Smooth muscle cell of the brain vasculature (primary cell): ENCODE measurements around the gene SAMD11.
"Not testable (repeated sequence)": the region's sequence is repeated elsewhere in the genome, so short reads cannot be mapped to it uniquely, and the experiment has no call there.

Experiments
- DNase-seq: peaks from one replicate; pipeline ENCODE4 v3.0.0-alpha.2; 2012; ENCODE audit warnings: low read depth, low spot score

SAMD11 gene

DNA sequence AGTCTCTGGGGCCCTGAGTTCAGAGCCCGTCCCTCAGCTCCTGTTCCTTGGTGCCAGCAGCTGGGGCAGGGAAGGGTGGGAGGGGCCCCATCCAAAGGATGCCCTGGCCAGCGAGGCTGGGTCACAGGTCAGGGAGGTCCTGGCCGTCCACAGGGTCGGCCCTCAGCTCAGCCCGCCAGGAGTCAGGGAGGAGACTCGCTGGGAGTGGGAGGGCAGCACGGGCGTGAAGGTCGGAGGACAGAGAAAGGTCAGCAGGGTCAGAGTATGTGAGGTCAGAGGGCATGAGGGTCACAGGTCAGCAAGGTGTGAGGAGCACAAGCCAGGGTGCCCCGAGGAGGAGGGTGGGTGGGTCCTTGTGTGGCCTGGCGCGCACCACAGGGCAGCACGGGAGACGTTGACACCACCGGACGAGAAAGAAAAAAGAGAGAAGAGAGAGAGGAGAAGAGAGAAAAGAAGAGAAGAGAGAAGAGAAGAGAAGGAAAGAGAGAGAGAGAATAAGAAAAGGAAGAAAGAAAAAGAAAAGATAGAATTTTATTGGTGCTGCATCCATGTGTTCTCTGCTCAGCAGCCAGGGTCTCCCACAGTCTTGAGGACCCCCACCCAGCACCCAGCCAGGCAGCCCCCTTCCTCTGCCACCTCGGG is 51.1 kb downstream of the SAMD11 start:
- DNase-seq: no peak

DNA sequence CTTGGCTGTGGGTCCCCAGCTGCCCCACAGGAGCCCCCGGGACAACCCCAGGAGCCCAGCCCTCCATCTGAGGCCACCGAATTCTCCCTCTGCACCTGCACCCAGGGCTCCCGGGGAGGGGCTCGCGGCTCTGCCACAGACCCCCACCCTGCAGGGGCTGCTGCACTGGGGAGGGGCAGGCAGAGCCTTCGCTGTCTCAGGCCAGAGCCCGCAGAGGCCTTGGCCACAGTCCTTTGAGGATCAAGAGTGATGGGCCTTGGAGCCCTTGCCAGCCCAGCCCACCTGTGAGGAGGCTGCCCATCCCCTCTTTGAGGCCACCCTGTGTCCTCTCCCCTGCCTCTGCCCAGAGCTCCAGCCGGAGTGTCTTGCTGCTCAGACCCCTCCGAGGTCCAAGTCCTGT is 51.6 kb downstream of the SAMD11 start:
- DNase-seq: no peak

DNA sequence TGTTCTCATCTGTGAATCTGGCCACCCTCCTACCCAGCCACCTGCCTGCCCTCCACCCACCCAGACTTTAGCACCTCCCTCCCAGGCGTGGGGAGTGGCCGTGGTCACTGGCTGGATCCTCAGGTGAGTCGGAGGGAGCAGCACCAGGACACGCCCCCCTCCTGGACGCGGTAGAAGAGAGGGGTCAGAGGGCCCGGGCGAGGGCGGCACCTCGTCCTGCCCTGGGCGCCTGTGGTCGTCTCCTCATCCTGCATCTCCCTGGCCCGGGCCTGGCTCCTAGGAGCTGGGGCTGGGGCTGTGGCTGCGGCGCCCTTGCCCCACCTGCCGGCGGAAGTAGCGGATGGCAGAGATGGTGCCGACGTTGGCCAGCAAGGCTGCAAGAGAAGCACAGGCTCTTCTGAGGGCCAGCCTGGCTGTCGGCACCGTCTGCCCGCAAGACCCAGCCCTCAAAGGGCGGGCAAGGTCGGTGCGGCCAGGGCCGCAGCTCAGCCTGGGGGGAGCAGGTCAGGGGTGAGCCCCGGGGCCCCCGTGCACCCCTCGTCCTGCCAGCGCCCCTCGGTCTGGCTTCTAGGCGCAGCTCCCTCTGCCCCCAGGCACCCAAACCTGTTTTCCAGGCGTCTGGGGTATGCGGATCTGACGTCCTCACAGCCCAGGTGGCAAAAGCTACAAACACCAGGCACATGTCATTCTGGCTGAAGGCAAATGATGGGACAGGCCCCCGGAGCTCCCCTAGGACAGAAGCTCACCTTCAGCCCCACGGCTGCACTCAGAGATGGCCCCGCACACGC is 52.4 kb downstream of the SAMD11 start:
- no peak for DNase-seq

DNA sequence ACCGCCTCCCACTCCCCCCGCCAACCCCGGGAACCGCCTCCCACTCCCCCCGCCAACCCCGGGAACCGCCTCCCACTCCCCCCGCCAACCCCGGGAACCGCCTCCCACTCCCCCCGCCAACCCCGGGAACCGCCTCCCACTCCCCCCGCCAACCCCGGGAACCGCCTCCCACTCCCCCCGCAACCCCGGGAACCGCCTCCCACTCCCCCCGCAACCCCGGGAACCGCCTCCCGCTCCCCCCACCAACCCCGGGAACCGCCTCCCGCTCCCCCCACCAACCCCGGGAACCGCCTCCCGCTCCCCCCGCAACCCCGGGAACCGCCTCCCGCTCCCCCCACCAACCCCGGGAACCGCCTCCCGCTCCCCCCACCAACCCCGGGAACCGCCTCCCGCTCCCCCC is 53.1 kb downstream of the SAMD11 start:
- DNase-seq: not testable (repeated sequence)

DNA sequence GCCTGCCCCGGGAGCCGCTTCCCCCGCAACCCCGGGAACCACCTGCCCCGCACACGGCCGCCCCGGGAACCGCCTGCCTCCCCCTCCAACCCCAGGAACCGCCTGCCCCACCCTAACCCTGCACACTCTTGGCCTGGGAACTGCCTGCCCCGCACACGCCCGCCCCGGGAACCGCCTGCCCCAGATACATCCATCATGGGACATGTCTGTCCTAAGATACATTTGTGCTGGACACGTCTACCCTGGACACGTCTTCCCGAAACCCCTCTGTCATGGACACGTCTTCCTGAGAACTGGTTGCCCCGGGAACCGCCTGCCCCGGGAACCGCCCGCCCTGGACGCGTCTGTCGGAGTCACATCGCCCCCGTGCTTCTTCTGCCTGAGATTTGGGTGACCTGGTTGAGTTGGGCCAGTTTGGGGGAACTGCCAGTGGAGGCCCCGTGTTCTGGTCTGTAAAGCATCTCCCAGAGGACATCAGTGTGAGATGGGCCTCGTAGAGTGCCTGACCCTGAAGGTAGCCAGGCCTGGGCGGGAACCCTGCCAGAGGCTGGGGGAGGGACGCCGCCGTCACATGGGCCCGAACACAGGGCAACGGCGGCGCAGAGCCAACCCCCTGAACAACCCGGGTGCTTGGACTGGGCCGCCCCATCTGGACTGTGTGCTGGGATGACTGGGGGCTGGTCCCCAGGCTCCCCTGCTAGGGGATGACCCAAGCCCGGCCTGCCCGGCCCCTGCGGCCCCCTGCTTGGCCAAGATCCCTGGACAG is 54.5 kb downstream of the SAMD11 start:
- DNase-seq: no peak

DNA sequence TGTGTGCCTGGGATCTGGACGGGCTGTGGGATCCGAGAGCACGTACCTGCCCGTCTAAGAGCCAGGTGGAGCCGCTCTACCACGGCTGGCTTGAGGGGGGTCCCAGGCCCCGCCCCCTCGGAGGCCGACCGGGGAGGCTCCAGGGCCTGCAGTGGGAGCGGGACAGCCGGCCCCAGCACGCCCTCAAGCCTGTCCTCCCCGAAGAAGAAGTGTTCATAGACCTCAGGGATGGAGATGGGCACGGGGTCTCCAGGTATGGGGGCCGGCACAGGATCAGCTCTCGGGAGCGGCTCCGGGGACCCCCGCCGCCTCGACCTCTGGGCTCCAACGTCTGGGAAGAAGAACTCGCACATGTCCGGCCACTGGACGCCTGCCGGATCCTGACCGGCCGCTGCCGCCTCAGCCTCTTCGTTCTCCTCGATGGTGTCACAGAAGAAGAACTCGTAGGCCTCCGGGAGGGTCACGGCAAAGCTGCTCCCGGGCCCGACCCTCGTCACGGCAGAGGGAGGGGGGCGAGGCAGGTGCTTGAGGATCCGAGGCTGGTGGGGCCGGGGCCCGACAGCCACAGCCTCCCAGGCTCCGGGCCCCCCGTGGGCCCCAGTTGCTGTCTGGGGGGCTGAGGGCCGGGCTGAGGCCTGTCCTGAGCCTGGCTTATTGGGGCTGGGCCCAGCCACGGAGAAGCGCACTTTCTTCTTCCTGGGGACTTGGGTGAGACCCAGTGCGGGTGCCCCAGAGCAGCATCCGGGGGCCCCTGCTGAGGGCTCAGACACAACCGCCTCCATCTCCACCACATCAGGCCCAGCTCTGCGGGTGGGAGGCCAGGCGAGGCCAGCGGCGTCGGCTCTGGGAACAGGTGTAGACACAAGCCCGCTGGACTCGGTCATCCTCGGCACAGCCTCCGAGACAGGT is 55.4 kb downstream of the SAMD11 start:
- no peak for DNase-seq

DNA sequence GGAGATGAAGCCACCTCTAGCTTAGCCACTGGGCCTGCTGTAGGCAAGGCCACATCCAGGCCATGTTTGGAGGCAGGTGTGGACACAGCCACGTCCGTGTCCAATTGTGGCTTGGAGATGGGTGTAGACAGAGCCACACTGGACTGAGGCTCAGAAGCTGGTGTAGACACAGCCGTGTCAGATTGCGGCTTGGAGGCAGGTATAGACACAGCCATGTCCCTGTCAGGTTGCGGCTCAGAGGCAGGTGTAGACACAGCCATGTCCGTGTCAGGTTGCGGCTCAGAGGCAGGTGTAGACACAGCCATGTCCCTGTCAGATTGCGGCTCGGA is 56.0 kb downstream of the SAMD11 start:
- DNase-seq: no peak

DNA sequence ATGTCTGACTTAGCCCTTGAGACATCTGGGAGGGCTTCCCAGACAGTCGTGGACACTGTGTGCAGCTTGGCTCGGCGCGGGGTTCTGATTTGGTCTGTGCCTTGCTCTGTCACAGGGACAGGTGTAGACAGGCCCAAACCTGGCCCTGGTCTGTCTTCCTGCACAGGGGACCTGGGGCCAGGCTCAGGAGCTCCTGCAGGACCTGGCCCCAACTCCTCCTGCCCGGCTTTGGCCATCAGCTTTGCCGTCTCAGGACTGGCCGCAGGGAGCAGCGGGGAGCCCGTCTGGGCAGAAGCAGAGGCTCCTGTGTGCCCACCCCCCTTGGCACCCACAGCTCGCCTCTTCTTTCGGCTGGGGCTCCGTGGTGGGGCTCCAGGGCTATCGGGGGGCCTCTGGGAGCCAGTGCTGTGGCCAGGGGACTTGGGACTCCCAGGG is 56.4 kb downstream of the SAMD11 start:
- no peak for DNase-seq

DNA sequence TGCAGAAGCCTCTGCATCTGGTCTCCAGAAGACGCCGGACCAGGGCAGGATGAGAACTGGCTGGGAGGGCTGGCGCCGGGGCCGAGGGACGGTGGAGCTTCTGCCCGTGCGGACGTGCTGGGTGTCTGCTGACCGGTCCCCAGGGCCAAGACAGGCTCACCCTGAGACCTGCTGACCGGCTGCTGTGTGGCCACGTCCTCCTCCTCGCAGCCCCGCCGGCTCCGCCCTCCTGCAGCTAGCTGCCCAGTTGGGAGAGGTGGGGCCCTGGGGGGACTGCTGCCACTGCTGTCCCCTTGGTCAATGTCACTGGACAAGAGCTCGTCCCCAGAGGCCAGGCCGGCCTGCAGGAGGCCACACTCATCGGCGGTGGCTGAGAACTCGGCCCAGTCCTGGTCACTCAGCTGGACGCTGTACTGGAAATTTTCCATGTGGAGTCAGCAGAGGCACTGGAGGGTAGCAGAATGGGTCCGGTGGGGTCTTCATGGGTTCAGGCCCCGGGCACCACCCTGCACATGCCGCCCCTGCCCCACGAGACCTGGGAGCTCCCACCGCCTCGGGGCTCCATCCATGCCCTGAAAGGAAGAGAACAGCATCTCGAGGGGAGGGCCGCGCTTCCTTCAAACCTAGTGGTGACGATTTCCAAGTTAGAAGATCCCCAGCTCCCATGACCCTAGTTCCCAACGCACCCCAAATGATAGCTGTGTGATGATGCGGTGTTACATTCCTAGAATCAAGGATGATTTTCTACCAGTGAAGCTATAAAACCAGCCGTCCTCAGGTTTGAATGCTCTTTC is 57.1 kb downstream of the SAMD11 start:
- DNase-seq: no peak

DNA sequence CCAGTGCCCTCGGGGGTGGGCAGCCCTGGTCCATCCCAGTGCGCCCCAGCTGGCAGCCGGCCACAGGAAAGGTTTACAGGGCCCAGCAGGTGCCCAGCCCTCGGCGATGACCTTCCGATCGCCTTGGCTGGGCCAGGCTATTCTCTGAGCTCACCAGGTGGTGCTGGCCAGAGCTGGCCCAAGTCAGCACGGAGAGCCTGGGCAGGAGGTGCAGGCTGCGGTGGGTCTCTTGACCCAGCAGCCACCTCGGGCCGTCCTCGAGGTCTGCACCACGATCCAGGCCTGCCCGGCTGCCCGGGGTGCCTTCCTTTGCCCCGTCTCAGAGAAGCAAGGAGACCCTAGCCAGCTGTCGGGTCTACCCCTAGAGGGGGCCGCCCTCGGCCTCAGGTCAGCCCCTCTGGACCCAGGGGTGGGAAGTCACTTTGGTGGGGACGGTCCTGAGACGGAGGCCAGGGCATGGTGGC is 57.8 kb downstream of the SAMD11 start:
- DNase-seq: no peak

DNA sequence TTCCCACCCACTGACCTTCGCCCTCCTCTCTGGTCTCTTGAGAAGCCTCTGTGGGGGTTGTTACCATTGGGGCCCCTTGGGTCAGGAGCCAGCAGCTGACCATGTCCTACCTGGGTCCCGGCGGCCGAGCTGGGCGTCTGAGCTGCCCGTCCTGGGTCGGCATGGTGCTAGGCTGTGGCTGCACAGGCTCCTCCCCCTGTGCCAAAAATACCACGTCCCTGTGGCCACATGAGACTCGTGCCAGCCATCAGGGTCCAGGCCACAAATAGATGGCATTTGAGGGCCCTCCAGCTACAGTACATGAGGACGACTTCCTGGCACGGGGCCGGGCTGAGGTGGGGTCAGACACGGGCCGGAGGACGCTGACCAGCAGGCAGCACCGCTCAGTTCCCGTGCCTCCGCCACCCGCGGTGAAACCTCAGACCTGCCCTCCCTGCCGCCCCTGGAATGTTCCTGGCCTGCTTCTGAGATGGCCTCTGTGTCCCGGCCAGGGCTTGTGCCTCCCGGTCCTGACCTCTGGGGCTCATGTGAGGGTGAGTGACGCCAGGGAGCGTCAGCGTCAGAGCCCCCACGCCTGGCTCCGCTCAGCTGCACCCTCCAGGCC is 58.3 kb downstream of the SAMD11 start, which contains the start of gene PERM1:
TSS of gene PERM1 (minus strand) at position 139 of the 604 bp plus-strand sequence. CDS start 1,064 bp downstream, outside the sequence.
- no peak for DNase-seq

DNA sequence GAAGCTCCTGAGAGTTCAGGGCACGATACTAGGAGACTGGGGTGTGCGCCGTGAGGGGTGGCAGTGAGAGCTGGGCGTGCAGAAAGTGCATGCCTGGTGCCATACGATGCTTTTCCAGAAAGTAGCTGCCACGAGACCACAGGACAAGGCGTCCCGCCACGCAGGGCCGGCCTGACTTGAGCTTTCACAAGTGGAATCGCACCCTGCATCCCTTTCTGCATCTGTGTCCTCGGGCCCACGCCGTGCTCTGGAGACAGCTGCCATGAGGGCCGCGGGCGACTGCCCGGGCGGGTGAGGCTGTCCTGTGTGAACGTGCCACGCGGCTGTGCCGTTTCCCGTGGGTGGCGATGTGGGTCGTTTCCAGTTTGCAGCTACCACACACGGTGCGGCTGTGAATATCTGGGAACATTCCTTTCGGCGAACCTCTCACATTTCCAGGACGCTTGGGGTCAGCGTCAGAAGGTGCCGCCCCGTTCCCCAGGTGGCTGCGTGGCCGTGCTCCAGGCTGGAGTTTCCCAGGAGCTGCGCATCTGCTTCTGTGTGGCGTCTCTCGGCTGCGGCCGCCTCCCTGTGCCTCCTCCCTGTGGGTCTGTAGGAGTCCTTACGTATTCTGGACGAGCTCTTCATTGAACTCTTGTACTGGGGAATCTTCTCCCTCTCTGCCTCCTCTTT is 59.2 kb downstream of the SAMD11 start:
- DNase-seq: no peak

DNA sequence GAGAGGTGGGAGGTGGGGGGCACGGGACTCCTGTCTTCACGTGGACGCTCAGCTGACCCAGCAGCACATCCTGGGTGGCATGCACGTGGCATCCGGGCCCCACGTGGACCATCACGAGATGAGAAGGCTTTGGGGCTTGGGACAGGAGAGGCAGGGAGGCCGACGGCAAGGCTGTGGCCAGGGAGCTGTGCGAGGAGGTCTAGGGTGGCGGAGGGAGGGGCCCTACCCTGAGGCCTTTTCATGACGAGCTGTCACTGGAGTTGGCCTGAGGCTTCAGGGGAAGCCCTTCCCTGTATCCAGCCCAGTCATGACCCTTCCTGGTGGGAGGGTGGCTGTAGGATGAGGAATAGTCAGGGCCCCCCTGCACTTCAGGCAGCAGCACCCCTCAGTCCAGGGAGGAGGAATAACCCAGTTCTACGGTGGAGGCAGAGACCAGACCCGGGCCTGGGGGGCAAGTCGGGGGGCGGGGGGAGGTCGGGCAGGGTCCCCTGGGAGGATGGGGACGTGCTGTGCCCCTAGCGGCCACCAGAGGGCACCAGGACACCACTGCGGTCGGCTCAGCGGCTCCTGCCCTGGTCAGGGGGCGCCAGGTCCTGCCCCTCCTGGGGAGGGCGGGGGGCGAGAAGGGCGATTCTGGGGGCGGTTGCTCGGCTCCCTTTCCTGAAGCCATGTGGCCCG is 60.2 kb downstream of the SAMD11 start:
- no peak for DNase-seq

DNA sequence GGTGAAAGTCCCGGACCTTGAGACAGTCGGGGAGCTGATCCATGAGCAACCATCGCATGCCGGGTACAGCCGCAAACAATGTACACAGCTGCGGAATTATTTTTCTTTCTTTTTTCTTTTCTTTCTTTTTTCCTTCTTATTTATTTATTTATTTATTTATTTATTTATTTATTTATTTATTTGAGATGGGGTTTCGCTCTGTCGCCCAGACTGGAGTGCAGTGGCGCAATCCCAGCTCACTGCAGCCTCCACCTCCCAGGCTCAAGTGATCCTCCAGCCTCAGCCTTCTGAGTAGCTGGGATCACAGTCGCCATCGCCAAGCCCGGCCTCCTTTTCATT is 60.7 kb downstream of the SAMD11 start:
- DNase-seq: no peak

DNA sequence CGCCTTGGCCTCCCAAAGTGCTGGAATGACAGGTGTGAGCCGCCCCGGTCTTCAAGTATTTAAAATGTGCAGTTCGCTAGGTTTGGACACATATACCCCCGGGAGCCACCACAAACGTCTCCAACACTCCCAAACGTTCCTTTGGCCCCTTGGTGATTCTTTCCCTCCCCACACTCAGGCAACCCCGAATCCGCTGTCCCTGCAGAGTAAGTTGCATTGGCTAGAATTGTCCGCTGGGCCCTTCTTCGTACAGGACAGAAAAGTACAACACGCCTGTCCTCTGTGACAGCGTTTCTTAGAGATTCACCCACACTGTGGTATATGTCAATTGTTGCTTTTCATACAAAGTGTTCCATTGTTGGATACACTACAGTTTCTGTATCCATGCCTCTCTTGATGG is 61.4 kb downstream of the SAMD11 start:
- DNase-seq: no peak

DNA sequence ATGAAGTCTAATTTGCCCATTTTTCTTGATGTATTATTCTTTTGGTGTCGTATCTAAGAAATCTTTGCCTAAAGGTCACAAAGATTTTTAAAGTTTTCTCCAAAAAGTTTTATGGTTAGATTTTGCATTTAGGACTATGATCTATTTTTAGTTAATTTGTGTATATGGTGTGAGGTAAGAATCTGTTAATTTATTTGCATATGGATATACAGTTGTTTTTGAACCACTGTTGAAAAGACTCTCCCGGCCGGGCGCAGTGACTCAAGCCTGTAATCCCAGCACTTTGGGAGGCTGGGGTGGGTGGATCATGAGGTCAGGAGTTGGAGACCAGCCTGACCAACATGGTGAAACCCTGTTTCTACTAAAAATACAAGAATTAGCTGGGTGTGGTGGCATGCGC is 64.3 kb downstream of the SAMD11 start:
- not testable (repeated sequence) for DNase-seq

DNA sequence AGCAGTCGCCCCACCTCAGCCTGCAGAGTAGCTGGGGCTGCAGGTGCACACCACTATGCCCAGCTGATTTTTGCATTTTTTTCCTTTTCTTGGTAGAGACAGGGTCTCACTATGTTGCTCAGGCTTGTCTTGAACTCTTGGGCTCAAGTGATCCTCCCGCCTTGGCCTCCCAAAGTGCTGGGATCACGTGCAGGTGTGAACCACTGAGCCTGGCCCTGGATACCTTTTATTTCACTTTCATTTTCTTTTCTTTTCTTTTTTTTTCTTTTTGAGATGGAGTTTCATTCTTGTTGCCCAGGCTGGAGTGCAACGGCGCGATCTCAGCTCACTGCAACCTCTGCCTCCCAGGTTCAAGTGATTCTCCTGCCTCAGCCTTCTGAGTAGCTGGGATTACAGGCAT is 67.6 kb downstream of the SAMD11 start:
- not testable (repeated sequence) for DNase-seq

DNA sequence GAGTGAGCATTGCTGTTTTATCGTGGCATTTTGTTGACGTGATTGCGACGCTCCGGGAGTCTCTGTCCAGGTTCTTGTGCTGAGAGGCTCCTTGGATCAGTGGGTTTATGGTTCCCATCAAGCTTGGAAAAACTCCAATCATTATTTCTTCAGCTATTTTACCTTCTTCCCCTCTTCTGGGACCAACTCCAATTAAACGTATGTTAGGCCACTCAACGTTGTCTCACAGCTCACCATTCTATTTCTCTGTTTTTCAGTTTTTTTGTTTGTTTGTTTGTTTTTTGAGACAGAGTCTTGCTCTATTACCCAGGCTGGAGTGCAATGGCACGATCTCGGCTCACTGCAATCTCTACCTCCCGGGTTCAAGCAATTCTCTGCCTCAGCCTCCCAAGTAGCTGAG is 68.2 kb downstream of the SAMD11 start:
- DNase-seq: no peak

DNA sequence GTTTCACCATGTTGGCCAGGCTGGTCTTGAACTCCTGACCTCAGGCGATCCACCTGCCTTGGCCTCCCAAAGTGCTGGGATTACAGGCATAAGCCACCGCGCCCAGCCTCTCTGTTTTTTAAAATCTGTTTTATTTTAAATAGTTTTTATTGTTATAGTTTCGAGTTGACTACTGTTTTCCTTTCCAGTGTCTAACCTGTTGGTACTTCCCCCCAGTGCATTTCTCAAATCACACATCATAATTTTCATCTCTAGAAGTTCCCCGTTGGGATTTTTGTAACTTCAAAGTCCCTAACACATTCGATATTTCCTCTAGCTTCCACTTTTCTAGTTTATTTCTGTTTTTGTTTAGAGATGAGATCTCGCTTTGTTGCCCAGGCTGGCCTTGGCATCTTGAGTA is 68.6 kb downstream of the SAMD11 start:
- DNase-seq: no peak
